ENCODE data around the gene TMEM82.

TMEM82 gene

GRCh38 chr1:15702722-15703550 lies 39.4 kb upstream of the TMEM82 start:
- H3K4me3 ChIP-seq (replicated peaks in 1 of 2; ENCODE audit: low read depth in 2 of 2, low read length in 2 of 2): no peak overlapping the region
- DNase-seq (ENCODE audit: low read depth in 2 of 2): peak in 1 of 2 donors; percentile 43
- TF ChIP-seq CTCF (IDR thresholded peaks at IDR 0.05; ENCODE audit: low read depth, low read length): peak; percentile 45

- TF ChIP-seq CTCF (IDR thresholded peaks at IDR 0.05; ENCODE audit: low read depth, low read length): no peak
- H3K4me3 ChIP-seq (replicated peaks in 1 of 2; ENCODE audit: low read depth in 2 of 2, low read length in 2 of 2): peak overlapping the region in 1 of 2 donors; percentile 8
- peak; percentile 87 to 96 for DNase-seq (ENCODE audit: low read depth in 2 of 2)
Observed at GRCh38 chr1:15703562-15703961, 38.7 kb upstream of the TMEM82 start.

- no peak overlapping the region for H3K4me3 ChIP-seq (replicated peaks in 1 of 2; ENCODE audit: low read depth in 2 of 2, low read length in 2 of 2)
- no peak for TF ChIP-seq CTCF (IDR thresholded peaks at IDR 0.05; ENCODE audit: low read depth, low read length)
Observed at GRCh38 chr1:15704526-15705183, 37.6 kb upstream of the TMEM82 start.

GRCh38 chr1:15705184-15705566 lies 37.1 kb upstream of the TMEM82 start:
- DNase-seq (ENCODE audit: low read depth in 2 of 2): no peak
- no peak for TF ChIP-seq CTCF (IDR thresholded peaks at IDR 0.05; ENCODE audit: low read depth, low read length)
- no peak overlapping the region for H3K4me3 ChIP-seq (replicated peaks in 1 of 2; ENCODE audit: low read depth in 2 of 2, low read length in 2 of 2)

More at GRCh38 chr1:15704526-15705183, 37.6 kb upstream of the TMEM82 start:
- DNase-seq (ENCODE audit: low read depth in 2 of 2): no peak

GRCh38 chr1:15706751-15707150 lies 35.5 kb upstream of the TMEM82 start:
- no peak for DNase-seq (ENCODE audit: low read depth in 2 of 2)
- H3K4me3 ChIP-seq (replicated peaks in 1 of 2; ENCODE audit: low read depth in 2 of 2, low read length in 2 of 2): no peak overlapping the region
- TF ChIP-seq CTCF (IDR thresholded peaks at IDR 0.05; ENCODE audit: low read depth, low read length): no peak

- no peak overlapping the region for H3K4me3 ChIP-seq (replicated peaks in 1 of 2; ENCODE audit: low read depth in 2 of 2, low read length in 2 of 2)
- DNase-seq (ENCODE audit: low read depth in 2 of 2): no peak
- no peak for TF ChIP-seq CTCF (IDR thresholded peaks at IDR 0.05; ENCODE audit: low read depth, low read length)
Observed at GRCh38 chr1:15707239-15707925, 34.9 kb upstream of the TMEM82 start.

Data from cardiac fibroblast (primary cell).